ENCODE measurements around the gene CFAP46. TPM values are rescaled to one million over a fixed set of nuclear protein-coding genes. Genes with fewer than 3 reads are reported as not detected.

The CFAP46 gene
- polyA plus RNA-seq, 1 donor from 2014 or later = 2.6 TPM

DNA sequence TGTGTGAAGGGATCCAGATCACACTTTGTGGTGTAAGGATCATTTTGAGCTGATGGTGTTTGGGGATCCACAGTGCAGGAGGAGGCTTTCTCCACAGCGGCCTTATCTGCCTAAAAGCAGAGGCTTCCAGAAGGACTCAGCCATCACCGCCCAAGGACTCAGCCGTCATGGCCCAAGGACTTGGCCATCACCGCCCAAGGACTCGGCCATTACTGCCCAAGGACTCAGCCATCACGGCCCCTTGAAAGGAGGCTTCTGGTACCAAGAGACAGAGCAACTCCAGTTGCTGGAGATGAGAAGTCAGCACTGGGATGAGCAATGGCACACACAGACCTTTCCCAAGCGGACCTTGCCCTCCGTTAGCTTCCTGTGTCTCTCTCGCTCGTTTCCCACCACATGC lies 6.0 kb upstream of the CFAP46 start:
- Histone ChIP-seq H2AFZ (ENCODE audit: low read depth, low read length) (no peak overlapping the region), H3K4me2 (ENCODE audit: low read length) (no peak overlapping the region), H3F3A (ENCODE audit: insufficient read depth, low read length, poor library complexity, severe bottlenecking) (no peaks in the 10 kb centered on the region), H3K27me3 (ENCODE audit: insufficient read depth, low read depth, low read length) (no peaks in the 10 kb centered on the region), H3K9me3 (ENCODE audit: low read length) (no peaks in the 10 kb centered on the region), H4K20me1 (ENCODE audit: insufficient read depth) (no peaks in the 10 kb centered on the region), H3K79me2 (replicated peaks; ENCODE audit: insufficient read depth, low read length) (no peaks in the 10 kb centered on the region), H3K9me2 (ENCODE audit: insufficient read depth, low read length) (no peaks in the 10 kb centered on the region), H3K4me3 (ENCODE audit: low read length) (no peak overlapping the region), H3K27ac (ENCODE audit: low read length) (no peak overlapping the region), H3K36me3 (ENCODE audit: insufficient read depth, low read length) (no peaks in the 10 kb centered on the region), H3K9ac (ENCODE audit: low read length) (no peak overlapping the region)
- TF ChIP-seq, protein P1, sequence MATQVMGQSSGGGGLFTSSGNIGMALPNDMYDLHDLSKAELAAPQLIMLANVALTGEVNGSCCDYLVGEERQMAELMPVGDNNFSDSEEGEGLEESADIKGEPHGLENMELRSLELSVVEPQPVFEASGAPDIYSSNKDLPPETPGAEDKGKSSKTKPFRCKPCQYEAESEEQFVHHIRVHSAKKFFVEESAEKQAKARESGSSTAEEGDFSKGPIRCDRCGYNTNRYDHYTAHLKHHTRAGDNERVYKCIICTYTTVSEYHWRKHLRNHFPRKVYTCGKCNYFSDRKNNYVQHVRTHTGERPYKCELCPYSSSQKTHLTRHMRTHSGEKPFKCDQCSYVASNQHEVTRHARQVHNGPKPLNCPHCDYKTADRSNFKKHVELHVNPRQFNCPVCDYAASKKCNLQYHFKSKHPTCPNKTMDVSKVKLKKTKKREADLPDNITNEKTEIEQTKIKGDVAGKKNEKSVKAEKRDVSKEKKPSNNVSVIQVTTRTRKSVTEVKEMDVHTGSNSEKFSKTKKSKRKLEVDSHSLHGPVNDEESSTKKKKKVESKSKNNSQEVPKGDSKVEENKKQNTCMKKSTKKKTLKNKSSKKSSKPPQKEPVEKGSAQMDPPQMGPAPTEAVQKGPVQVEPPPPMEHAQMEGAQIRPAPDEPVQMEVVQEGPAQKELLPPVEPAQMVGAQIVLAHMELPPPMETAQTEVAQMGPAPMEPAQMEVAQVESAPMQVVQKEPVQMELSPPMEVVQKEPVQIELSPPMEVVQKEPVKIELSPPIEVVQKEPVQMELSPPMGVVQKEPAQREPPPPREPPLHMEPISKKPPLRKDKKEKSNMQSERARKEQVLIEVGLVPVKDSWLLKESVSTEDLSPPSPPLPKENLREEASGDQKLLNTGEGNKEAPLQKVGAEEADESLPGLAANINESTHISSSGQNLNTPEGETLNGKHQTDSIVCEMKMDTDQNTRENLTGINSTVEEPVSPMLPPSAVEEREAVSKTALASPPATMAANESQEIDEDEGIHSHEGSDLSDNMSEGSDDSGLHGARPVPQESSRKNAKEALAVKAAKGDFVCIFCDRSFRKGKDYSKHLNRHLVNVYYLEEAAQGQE (IDR thresholded peaks at IDR 0.05; ENCODE audit: borderline replicate concordance) = no peak
- TF ChIP-seq RAD21 (conservative IDR thresholded peaks at IDR 0.05) (no peak), SMC3 (conservative IDR thresholded peaks at IDR 0.05; ENCODE audit: poor library complexity) (no peak), POLR2AphosphoS5 (IDR thresholded peaks at IDR 0.05) (no peak), TAF1 (IDR thresholded peaks at IDR 0.05; ENCODE audit: low read depth) (no peak), MXI1 (conservative IDR thresholded peaks at IDR 0.05; ENCODE audit: poor library complexity, severe bottlenecking) (no peak), EP300 (conservative IDR thresholded peaks at IDR 0.05; ENCODE audit: poor library complexity, severe bottlenecking) (no peak)

DNA sequence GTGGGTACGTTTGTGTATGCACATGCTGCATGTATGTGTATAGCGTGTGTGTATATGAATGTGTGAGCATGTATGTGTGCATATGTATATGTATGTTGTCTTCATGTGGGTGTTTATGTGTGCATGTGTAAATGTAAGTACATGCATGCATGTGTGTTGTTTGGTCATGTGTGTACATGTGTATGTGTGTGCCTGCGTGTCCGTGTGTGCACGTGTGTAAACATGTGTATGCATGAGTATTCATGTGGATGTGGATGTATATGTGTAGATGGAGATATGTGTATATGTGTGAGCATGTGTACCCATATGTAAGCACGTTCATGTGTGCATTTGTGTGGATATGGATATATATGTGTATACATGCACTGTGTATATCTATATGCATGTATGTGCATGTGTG lies 5.5 kb upstream of the CFAP46 start:
- no peak overlapping the region for H3K4me2 ChIP-seq (ENCODE audit: low read length)
- H3K27ac ChIP-seq (ENCODE audit: low read length) = no peak overlapping the region
- no peaks in the 10 kb centered on the region for H3K27me3 ChIP-seq (ENCODE audit: insufficient read depth, low read depth, low read length)
- no peaks in the 10 kb centered on the region for H3K9me3 ChIP-seq (ENCODE audit: low read length)
- no peaks in the 10 kb centered on the region for H4K20me1 ChIP-seq (ENCODE audit: insufficient read depth)
- H3K9me2 ChIP-seq (ENCODE audit: insufficient read depth, low read length) = no peaks in the 10 kb centered on the region
- no peak overlapping the region for H3K9ac ChIP-seq (ENCODE audit: low read length)
- no peak overlapping the region for H2AFZ ChIP-seq (ENCODE audit: low read depth, low read length)
- H3K4me3 ChIP-seq (ENCODE audit: low read length) = no peak overlapping the region
- no peak for TF ChIP-seq EZH2 (IDR thresholded peaks at IDR 0.05; ENCODE audit: borderline replicate concordance, insufficient read depth, low read length, poor library complexity, severe bottlenecking)
- no peaks in the 10 kb centered on the region for H3F3A ChIP-seq (ENCODE audit: insufficient read depth, low read length, poor library complexity, severe bottlenecking)
- no peaks in the 10 kb centered on the region for H3K79me2 ChIP-seq (replicated peaks; ENCODE audit: insufficient read depth, low read length)
- no peaks in the 10 kb centered on the region for H3K36me3 ChIP-seq (ENCODE audit: insufficient read depth, low read length)

- Histone ChIP-seq H3K9ac (ENCODE audit: low read length) (peak overlapping the region; percentile 31), H3K27ac (ENCODE audit: low read length) (peak overlapping the region; percentile 43), H3F3A (ENCODE audit: insufficient read depth, low read length, poor library complexity, severe bottlenecking) (no peaks in the 10 kb centered on the region), H3K4me2 (ENCODE audit: low read length) (no peak overlapping the region), H4K20me1 (ENCODE audit: insufficient read depth) (no peaks in the 10 kb centered on the region), H3K4me3 (ENCODE audit: low read length) (no peak overlapping the region), H3K9me2 (ENCODE audit: insufficient read depth, low read length) (no peaks in the 10 kb centered on the region), H3K79me2 (replicated peaks; ENCODE audit: insufficient read depth, low read length) (no peaks in the 10 kb centered on the region), H3K27me3 (ENCODE audit: insufficient read depth, low read depth, low read length) (no peaks in the 10 kb centered on the region), H3K36me3 (ENCODE audit: insufficient read depth, low read length) (no peaks in the 10 kb centered on the region), H3K9me3 (ENCODE audit: low read length) (no peaks in the 10 kb centered on the region), H2AFZ (ENCODE audit: low read depth, low read length) (peak overlapping the region; percentile 5)
- peak; percentile 20 for TF ChIP-seq MXI1 (conservative IDR thresholded peaks at IDR 0.05; ENCODE audit: poor library complexity, severe bottlenecking)
- no peak for TF ChIP-seq EZH2 (IDR thresholded peaks at IDR 0.05; ENCODE audit: borderline replicate concordance, insufficient read depth, low read length, poor library complexity, severe bottlenecking)
These were observed 4.6 kb upstream of the CFAP46 start for GRCh38 chr10:132946806-132947546.

Measured in neural cell (in vitro differentiated cells).